Measurements from ENCODE around the gene SLC5A11.

DNA sequence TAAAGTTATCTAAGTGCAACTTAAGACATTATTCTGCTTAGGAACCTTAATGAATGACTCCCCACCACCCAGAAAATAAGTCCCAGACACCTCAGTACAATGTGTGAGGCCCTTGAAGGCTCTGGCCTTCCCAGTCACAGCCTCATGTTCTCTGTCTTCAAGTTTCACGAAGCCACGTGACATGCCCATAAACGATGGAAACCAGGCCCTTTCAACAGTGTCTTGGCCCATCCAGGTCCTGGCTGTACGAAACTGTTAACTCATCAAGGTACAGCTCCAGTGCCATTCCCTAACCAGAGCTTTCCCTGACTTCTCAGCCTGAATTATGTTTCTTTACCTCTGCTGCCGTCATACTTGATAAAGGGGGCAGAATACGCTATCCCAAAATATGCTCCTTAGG lies 100.4 kb downstream of the SLC5A11 start:
- TF ChIP-seq CSDC2 (CRISPR knock-in tag; IDR thresholded peaks at IDR 0.05) (no peak), ZNF8 (CRISPR knock-in tag; IDR thresholded peaks at IDR 0.05) (no peak)
